B cell (primary cell): Measurements from ENCODE around the gene FGA. TPM values are rescaled to one million over a fixed set of nuclear protein-coding genes. Genes with fewer than 3 reads are reported as not detected.

Source experiments
- ATAC-seq: fragments of 200-7000 bp; cut with Tn5 transposase; one replicate; pipeline ENCODE4 v1.10.0; 2021; ENCODE audit warnings: low read depth, mild to moderate bottlenecking, moderate number of reproducible peaks, moderate library complexity
- CTCF ChIA-PET: fragments of 350-600 bp; sonication (Branson Sonifier 250); formaldehyde crosslinking; loops from one replicate; lab custom pipeline; 2021; ENCODE audit warnings: antibody characterized with exemption, inconsistent platforms; lab: Charles Lee
- POLR2A ChIA-PET: fragments of 350-600 bp; sonication (Branson Sonifier 250); formaldehyde crosslinking; loops from one replicate; lab custom pipeline; 2021; ENCODE audit warnings: antibody characterized with exemption; lab: Charles Lee
- DNase-seq: peaks from one replicate; pipeline ENCODE4 v3.0.0; 2013
- H2AFZ ChIP-seq: 2 replicates; pipeline ENCODE4 v1.6.1; 2012; ENCODE audit warnings: mild to moderate bottlenecking, low read depth, low read length; ENCODE audit not compliant: insufficient read depth, poor library complexity, severe bottlenecking
- H3K27ac ChIP-seq, 2 donors: 1 replicate in 1 of 2; 2 replicates in 1 of 2; pipeline ENCODE4 v1.5.1; 2012 to 2013; ENCODE audit warnings: low read length in 2 of 2, mild to moderate bottlenecking in 2 of 2, moderate library complexity in 1 of 2
- H3K27me3 ChIP-seq, 4 experiments: fragments of 200-600 bp in 1 of 4; sonication (generic) in 1 of 4; replicated peaks in 1 of 4; 1 replicate in 2 of 4; 2 replicates in 2 of 4; pipeline versions ENCODE4 v1.6.1 to v1.7.0; 2013 to 2016; ENCODE audit warnings: low read length in 3 of 4, mild to moderate bottlenecking in 2 of 4, mixed read lengths in 1 of 4, moderate library complexity in 1 of 4; ENCODE audit not compliant: insufficient read depth in 4 of 4, control insufficient read depth in 3 of 4; ENCODE audit errors: control extremely low read depth in 1 of 4
- H3K36me3 ChIP-seq, 2 experiments: replicated peaks in 1 of 2; 1 replicate in 1 of 2; 2 replicates in 1 of 2; pipeline versions ENCODE4 v1.6.1 to v1.7.1; 2013; ENCODE audit warnings: low read length in 1 of 2; ENCODE audit not compliant: insufficient read depth in 2 of 2, control insufficient read depth in 1 of 2; ENCODE audit errors: control extremely low read depth in 1 of 2, extremely low read depth in 1 of 2
- H3K4me1 ChIP-seq, 2 donors: fragments of 200-600 bp in 1 of 2; sonication (generic) in 1 of 2; 1 replicate in 1 of 2; 2 replicates in 1 of 2; pipeline versions ENCODE4 v1.5.1 to v1.6.1; 2013 to 2017; ENCODE audit warnings: low read length in 2 of 2; ENCODE audit not compliant: control insufficient read depth in 2 of 2, insufficient read depth in 2 of 2
- H3K4me2 ChIP-seq: replicated peaks from 2 replicates; pipeline ENCODE3; 2012; ENCODE audit warnings: mild to moderate bottlenecking, low read depth, low read length; ENCODE audit not compliant: poor library complexity, severe bottlenecking
- H3K4me3 ChIP-seq, 5 experiments: fragments of 200-600 bp in 1 of 5; sonication (generic) in 1 of 5; 1 replicate in 3 of 5; 2 replicates in 2 of 5; pipeline versions ENCODE4 v1.5.1 to v1.7.0; 2011 to 2016; ENCODE audit warnings: low read length in 4 of 5, mild to moderate bottlenecking in 4 of 5, low read depth in 2 of 5, control low read depth in 1 of 5, moderate library complexity in 1 of 5; ENCODE audit not compliant: insufficient read depth in 1 of 5; ENCODE audit errors: control extremely low read depth in 1 of 5, extremely low read depth in 1 of 5
- H3K79me2 ChIP-seq: fragments of 200-600 bp; sonication (generic); one replicate; pipeline ENCODE4 v1.6.0; 2016; ENCODE audit warnings: low read length; ENCODE audit not compliant: control insufficient read depth, insufficient read depth
- H3K9ac ChIP-seq: fragments of 200-600 bp; sonication (generic); 2 replicates; pipeline ENCODE4 v1.6.1; 2017; ENCODE audit warnings: mild to moderate bottlenecking, low read length, moderate library complexity
- H3K9me3 ChIP-seq, 3 donors: one replicate each; pipeline versions ENCODE4 v1.6.1 to v1.7.1; 2013; ENCODE audit warnings: low read length in 2 of 3; ENCODE audit not compliant: control insufficient read depth in 2 of 3, insufficient read depth in 1 of 3; ENCODE audit errors: control extremely low read depth in 1 of 3
- H4K20me1 ChIP-seq: 2 replicates; pipeline ENCODE4 v1.6.0; 2012; ENCODE audit warnings: mild to moderate bottlenecking, low read length; ENCODE audit not compliant: insufficient read depth, control insufficient read depth, poor library complexity, severe bottlenecking
- H3K27ac Mint-ChIP-seq: one replicate; pipeline ENCODE4 v1.8.0; 2021; ENCODE audit warnings: mixed read lengths
- H3K27me3 Mint-ChIP-seq: one replicate; pipeline ENCODE4 v1.8.0; 2021; ENCODE audit warnings: mixed read lengths
- H3K4me1 Mint-ChIP-seq: one replicate; pipeline ENCODE4 v1.8.0; 2021; ENCODE audit warnings: mixed read lengths
- H3K4me3 Mint-ChIP-seq: one replicate; pipeline ENCODE4 v1.8.0; 2021; ENCODE audit warnings: mixed read lengths
- H3K9me3 Mint-ChIP-seq: one replicate; pipeline ENCODE4 v1.8.0; 2022; ENCODE audit warnings: mixed read lengths; ENCODE audit not compliant: insufficient read depth
- CTCF ChIP-seq: fragments of 200-600 bp; IDR thresholded peaks from one replicate; pipeline ENCODE4 v1.8.0; 2022; ENCODE audit warnings: antibody characterized with exemption, mild to moderate bottlenecking
- EZH2 ChIP-seq: IDR thresholded peaks from 2 replicates; pipeline ENCODE4 v1.6.1; 2012; ENCODE audit warnings: borderline replicate concordance, low read depth, mild to moderate bottlenecking, moderate library complexity, low read length; ENCODE audit not compliant: insufficient read depth, poor library complexity, severe bottlenecking
- WGBS: methylation state at CpG from one replicate; pipeline ENCODE4 v1.1.5; 2013; ENCODE audit warnings: missing lambda C conversion rate; ENCODE audit not compliant: insufficient coverage; 5-methylcytosine and 5-hydroxymethylcytosine counted together
- intact Hi-C: fragments of 100-400 bp; cut with micrococcal nuclease; formaldehyde crosslinking; loops from one replicate; pipeline ENCODE4 v1.10.0; 2022
- polyA plus RNA-seq: library from polyadenylated mRNA; depleted of rRNA; stranded (reverse); fragments of >200 nt; gene quantifications from 2 replicates; pipeline ENCODE4 v1.2.3, GENCODE V29; 2012
- total RNA-seq, 2 donors: library from RNA; stranded (reverse); fragments of 120-200 nt in 1 of 2; gene quantifications; 1 replicate in 1 of 2; 2 replicates in 1 of 2; pipeline versions ENCODE4 v1.2.3 to v1.2.4, GENCODE V29; 2013 to 2022

Gene FGA
- total and polyA plus RNA-seq, 2 donors (not counting 1 experiment from before 2014, with no cell fraction given) = not detected

GRCh38 chr4:154586296-154587033, 4.1 kb downstream of the FGA start:
- ChIA-PET CTCF (no interaction called here), POLR2A (no interaction called here)
- Mint-ChIP-seq H3K27me3 (peaks cover 31% of the 10 kb centered on the region), H3K4me1 (no peaks in the 10 kb centered on the region), H3K4me3 (no peak overlapping the region), H3K27ac (no peak overlapping the region), H3K9me3 (no peaks in the 10 kb centered on the region)
- H3K4me1 ChIP-seq = no peaks in the 10 kb centered on the region
- TF ChIP-seq CTCF (no peak), EZH2 (no peak)
- no peak overlapping the region for H3K4me3 ChIP-seq
- no peaks in the 10 kb centered on the region for H3K79me2 ChIP-seq
- no peak overlapping the region for H3K27ac ChIP-seq
- peaks cover 0 to 12% (median 2%) of the 10 kb centered on the region in 4 experiments for H3K27me3 ChIP-seq
- H3K4me2 ChIP-seq = no peak overlapping the region
- H4K20me1 ChIP-seq = no peaks in the 10 kb centered on the region
- H2AFZ ChIP-seq = no peak overlapping the region
- no peaks in the 10 kb centered on the region for H3K9me3 ChIP-seq
- intact Hi-C loops = no loop called here
- ATAC-seq = no peak
- H3K36me3 ChIP-seq = no peaks in the 10 kb centered on the region
- DNase-seq = no peak
- WGBS = 91% methylated on average over 8 of the region's 13 CpGs
- H3K9ac ChIP-seq = no peak overlapping the region

GRCh38 chr4:154585369-154586018, 5.0 kb downstream of the FGA start:
- H3K27me3 ChIP-seq = peaks cover 0 to 9% (median 0%) of the 10 kb centered on the region in 4 experiments
- no peak overlapping the region for H3K4me3 Mint-ChIP-seq
- no peaks in the 10 kb centered on the region for H3K9me3 ChIP-seq
- ChIA-PET CTCF (no interaction called here), POLR2A (no interaction called here)
- H4K20me1 ChIP-seq = no peaks in the 10 kb centered on the region
- H3K4me3 ChIP-seq = no peak overlapping the region
- intact Hi-C loops = no loop called here
- no peaks in the 10 kb centered on the region for H3K36me3 ChIP-seq
- no peaks in the 10 kb centered on the region for H3K9me3 Mint-ChIP-seq
- no peak for ATAC-seq
- no peak overlapping the region for H2AFZ ChIP-seq
- no peaks in the 10 kb centered on the region for H3K4me1 ChIP-seq
- H3K9ac ChIP-seq = no peak overlapping the region
- H3K27ac ChIP-seq = no peak overlapping the region
- H3K79me2 ChIP-seq = no peaks in the 10 kb centered on the region
- H3K27ac Mint-ChIP-seq = no peak overlapping the region
- H3K27me3 Mint-ChIP-seq = peaks cover 27% of the 10 kb centered on the region
- H3K4me2 ChIP-seq = no peak overlapping the region
- 90% methylated on average over 10 of the region's 10 CpGs for WGBS
- no peak for TF ChIP-seq EZH2
- no peak for TF ChIP-seq CTCF
- DNase-seq = no peak
- H3K4me1 Mint-ChIP-seq = no peaks in the 10 kb centered on the region
